Retinal pigment epithelial cell (primary cell): ENCODE results near the gene PCGF5.

Source experiments
- DNase-seq: peaks from one replicate; pipeline ENCODE4 v3.0.0-alpha.2; 2010; ENCODE audit warnings: low read depth
- H3K4me3 ChIP-seq: 2 replicates; pipeline ENCODE4 v1.5.1; 2011; ENCODE audit warnings: mild to moderate bottlenecking, low read length, control low read depth, moderate library complexity
- TF ChIP-seq, protein P1 (sequence below): conservative IDR thresholded peaks from 2 replicates; pipeline ENCODE4 v1.5.1; 2011; ENCODE audit warnings: low read depth, low read length, control low read depth, inconsistent platforms

Gene PCGF5

DNA sequence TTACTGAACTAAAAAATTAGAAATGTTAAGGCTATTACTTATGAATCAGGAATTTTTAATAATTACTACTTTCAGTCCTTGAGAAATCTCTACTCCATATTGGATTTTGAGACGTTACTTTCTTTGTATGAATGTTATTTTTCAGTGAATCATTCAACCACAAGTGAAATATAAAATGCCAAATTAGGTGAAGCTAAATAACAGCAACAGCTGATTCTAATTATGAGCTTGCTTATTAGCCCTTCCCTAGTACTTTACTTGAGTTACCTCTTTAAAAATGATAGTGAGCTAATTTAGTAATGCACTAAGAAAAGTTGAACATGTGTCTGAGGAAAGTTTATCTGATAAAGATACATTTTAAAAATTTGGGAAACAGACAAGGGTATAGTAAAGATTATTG is 51.4 kb downstream of the PCGF5 start:
- H3K4me3 ChIP-seq = no peak overlapping the region
- TF ChIP-seq, protein P1, sequence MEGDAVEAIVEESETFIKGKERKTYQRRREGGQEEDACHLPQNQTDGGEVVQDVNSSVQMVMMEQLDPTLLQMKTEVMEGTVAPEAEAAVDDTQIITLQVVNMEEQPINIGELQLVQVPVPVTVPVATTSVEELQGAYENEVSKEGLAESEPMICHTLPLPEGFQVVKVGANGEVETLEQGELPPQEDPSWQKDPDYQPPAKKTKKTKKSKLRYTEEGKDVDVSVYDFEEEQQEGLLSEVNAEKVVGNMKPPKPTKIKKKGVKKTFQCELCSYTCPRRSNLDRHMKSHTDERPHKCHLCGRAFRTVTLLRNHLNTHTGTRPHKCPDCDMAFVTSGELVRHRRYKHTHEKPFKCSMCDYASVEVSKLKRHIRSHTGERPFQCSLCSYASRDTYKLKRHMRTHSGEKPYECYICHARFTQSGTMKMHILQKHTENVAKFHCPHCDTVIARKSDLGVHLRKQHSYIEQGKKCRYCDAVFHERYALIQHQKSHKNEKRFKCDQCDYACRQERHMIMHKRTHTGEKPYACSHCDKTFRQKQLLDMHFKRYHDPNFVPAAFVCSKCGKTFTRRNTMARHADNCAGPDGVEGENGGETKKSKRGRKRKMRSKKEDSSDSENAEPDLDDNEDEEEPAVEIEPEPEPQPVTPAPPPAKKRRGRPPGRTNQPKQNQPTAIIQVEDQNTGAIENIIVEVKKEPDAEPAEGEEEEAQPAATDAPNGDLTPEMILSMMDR = no peak
- no peak for DNase-seq

DNA sequence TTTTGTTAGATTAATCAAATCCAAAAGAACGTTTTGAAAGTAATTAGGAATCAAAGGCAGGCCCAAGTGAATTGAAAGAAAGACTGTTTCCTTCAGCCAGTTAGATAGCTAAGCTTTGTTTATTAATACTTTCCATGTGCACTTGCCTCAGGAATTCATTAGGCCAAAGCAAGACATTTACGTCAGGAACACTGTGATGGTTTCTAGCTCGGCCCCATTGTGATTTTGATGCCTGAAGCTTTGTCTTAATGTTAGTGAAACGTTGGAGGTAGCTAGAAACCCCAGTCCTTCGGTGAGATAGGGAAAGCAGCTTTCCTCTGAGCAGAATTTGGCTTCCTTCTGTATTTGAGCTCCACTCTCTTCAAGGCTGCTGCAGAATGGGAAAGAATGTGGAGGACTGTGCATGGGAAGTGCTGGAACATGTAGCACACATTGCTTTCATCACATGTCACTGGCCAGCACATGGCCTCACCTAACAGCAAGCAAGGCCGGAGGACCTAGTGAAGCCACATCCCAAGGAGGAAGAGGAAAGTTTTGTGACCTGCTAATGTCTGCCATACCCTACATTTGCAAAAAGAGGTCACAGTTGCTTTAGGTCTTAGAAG is 64.1 kb downstream of the PCGF5 start:
- DNase-seq = no peak
- TF ChIP-seq, protein P1 = no peak
- H3K4me3 ChIP-seq = no peak overlapping the region

DNA sequence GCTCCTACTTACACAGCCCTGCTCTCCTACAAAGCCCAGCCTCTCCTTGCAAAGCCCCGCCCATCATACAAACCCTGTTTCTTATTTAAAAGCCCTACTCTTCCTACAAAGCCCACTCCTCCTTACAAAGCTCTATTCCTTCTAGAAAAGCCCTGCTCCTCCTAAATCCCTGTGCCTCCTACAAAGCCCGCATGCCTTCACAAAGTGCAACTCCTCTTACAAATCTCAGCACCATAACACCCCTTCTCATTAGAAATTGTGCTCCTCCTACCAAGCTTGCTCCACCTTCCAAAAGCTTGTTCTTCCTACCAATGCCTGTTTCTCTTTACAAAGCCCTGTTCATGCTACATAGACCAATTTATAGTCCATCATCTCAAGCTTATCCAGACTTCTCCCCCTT is 66.1 kb downstream of the PCGF5 start:
- H3K4me3 ChIP-seq = no peak overlapping the region
- no peak for DNase-seq
- TF ChIP-seq, protein P1 = no peak

DNA sequence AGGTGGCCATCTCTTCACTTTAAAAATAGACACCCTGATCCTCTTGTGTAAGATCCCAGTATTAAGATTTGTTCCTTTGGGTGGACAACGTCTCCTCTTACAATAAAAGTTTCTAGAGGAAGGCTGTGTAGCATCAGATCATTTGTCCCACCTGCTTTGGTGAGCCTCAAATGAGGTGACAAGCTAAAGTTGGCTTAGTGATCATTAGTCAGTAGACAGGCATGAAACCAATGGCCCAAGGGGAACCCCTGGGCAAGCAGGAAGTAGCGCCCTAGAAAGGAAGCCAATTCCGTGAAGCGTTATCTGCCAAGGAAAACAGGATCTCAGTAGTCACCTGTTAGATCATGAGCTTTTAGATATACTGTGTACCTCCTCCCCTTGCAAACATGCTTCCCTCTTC is 66.8 kb downstream of the PCGF5 start:
- no peak for DNase-seq
- H3K4me3 ChIP-seq = no peak overlapping the region
- TF ChIP-seq, protein P1 = no peak

DNA sequence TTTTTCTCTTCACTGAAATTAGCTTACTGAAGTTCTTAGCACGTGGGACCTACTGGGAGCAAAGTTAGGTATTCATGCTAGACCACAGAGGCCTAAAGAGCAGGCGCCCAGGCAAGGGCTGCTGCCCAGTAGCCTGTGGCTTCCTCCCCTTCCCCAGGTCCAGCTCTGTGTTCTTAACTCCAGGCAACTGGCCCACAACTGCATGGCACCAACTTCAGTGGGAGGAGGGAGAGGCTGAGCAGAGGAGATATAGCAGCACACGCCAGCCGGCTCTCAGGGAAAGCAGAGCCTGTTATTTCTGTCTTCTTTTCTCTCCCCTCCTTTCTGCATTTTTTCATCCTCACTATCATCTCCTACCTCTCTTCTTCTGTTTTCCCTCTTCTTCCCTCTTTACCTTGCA is 67.4 kb downstream of the PCGF5 start:
- no peak for DNase-seq
- no peak overlapping the region for H3K4me3 ChIP-seq
- TF ChIP-seq, protein P1 = no peak

DNA sequence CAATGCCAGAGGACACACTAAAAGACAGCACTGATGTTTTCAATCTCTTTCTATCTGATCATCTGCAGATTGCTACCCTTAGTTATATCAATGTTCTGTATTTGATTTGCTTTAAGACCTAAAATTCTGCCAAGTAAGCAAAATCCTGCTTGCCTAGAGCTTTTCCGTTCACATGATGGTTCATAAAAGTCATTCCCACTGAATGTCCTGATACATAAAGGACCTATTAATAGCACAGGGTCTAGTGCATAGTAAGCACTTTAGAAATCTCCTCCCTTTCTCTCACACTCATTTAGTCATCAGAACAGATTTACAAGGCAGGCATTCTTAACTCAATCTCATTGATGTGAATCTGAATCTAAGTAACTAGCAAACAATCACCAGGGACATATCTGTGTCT is 68.8 kb downstream of the PCGF5 start:
- DNase-seq = peak; percentile 61
- no peak overlapping the region for H3K4me3 ChIP-seq
- TF ChIP-seq, protein P1 = no peak

DNA sequence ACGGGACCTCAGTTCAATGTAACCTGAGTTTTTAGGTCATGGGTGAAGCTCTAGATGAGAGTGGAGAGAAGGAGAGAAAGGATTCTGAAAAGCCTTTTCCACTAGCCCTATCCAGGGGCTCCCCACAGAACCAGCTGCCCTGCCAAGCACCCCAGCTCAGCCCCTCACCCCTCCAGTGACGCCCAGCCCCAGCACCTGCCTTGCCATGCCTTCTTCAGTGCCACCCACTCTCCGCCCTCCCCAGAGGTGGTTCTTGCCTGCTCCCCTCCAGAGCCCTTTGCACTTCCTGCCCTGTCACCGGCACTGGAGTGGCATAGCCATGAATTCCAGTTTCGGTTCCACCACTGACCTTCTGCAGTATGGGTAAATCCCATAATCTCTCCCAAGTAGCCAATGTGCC is 70.1 kb downstream of the PCGF5 start:
- H3K4me3 ChIP-seq = no peak overlapping the region
- TF ChIP-seq, protein P1 = no peak
- no peak for DNase-seq
